Measurements from ENCODE around the gene UGT1A10.
"Not testable (repeated sequence)": the region's sequence is repeated elsewhere in the genome, so short reads cannot be mapped to it uniquely, and the experiment has no call there.

The UGT1A10 gene

DNA sequence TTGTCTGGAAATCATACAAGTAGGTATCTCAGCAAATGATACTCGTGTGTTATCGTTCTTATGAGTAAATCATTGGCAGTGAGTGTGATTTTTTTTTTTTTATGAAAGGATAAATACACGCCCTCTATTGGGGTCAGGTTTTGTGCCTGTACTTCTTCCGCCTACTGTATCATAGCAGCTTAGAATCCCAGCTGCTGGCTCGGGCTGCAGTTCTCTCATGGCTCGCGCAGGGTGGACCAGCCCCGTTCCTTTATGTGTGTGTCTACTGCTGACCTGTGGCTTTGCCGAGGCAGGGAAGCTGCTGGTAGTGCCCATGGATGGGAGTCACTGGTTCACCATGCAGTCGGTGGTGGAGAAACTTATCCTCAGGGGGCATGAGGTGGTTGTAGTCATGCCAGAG, at the start of gene UGT1A10:
Gene UGT1A10 (plus strand): TSS at position 143 of the 400 bp plus-strand sequence. CDS start 75 bp downstream, at position 218.
- DNase-seq (ENCODE audit: low read depth in 2 of 2, low spot score in 1 of 2): not testable (repeated sequence)

GRCh38 chr2:233588400-233588799, 47.8 kb upstream of the UGT1A10 start:
- DNase-seq (ENCODE audit: low read depth in 2 of 2, low spot score in 1 of 2): no peak

GRCh38 chr2:233592706-233593105, 43.5 kb upstream of the UGT1A10 start:
- not testable (repeated sequence) for DNase-seq (ENCODE audit: low read depth in 2 of 2, low spot score in 1 of 2)

- DNase-seq (ENCODE audit: low read depth in 2 of 2, low spot score in 1 of 2): no peak
Observed at GRCh38 chr2:233593201-233593600, 43.0 kb upstream of the UGT1A10 start.

- no peak for DNase-seq (ENCODE audit: low read depth in 2 of 2, low spot score in 1 of 2)
Observed at GRCh38 chr2:233597522-233597921, 38.7 kb upstream of the UGT1A10 start.

DNA sequence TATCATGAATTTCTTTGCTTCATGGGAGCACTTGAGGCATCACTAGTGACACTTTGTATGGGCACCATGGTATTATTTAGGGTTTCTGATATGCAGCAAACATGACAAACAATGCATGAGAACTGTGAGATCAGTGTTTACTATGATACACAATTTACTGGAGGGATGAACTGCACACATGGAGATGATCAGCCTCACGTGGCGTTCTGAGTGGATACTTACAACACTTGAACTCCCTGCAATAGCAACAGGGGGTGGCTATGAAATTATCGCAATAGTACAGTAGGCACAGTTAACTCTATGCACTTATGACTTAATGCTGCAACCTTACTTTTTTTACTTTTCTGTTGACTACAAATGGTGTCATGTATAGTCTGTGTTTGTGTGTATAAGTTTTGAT, 37.3 kb upstream of the UGT1A10 start:
- DNase-seq (ENCODE audit: low read depth in 2 of 2, low spot score in 1 of 2): no peak

DNA sequence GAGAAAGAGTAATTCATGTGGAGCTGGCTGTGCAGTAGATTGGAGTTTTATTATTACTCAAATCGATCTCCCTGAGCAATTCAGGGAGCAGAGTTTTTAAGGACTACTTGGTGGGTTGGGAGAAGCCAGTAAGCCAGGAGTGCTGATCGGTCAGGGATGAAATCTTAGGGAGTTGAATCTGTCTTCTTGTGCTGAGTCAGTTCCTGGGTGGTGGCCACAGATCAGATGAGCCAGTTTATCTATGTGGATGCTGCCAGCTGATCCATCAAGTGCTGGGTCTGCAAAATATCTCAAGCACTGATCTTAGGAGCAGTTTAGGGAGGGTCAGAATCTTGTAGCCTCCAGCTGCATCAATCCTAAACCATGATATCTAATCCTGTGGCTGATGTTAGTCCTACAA, 35.9 kb upstream of the UGT1A10 start:
- no peak for DNase-seq (ENCODE audit: low read depth in 2 of 2, low spot score in 1 of 2)

- DNase-seq (ENCODE audit: low read depth in 2 of 2, low spot score in 1 of 2): no peak
Observed at GRCh38 chr2:233602076-233602475, 34.2 kb upstream of the UGT1A10 start.

DNA sequence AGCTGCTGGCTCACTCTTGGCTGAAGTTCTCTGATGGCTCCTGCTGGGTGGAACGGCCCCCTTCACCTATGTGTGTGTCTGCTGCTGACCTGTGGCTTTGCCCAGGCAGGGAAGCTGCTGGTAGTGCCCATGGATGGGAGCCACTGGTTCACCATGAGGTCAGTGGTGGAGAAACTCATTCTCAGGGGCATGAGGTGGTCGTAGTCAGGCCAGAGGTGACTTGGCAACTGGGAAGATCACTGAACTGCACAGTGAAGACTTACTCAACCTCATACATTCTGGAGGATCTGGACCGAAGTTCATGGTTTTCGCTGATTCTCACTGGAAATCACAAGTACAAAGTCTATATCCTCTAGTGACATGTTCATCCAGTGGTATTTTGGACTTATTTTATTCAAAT, 32.7 kb upstream of the UGT1A10 start:
- no peak for DNase-seq (ENCODE audit: low read depth in 2 of 2, low spot score in 1 of 2)

DNA sequence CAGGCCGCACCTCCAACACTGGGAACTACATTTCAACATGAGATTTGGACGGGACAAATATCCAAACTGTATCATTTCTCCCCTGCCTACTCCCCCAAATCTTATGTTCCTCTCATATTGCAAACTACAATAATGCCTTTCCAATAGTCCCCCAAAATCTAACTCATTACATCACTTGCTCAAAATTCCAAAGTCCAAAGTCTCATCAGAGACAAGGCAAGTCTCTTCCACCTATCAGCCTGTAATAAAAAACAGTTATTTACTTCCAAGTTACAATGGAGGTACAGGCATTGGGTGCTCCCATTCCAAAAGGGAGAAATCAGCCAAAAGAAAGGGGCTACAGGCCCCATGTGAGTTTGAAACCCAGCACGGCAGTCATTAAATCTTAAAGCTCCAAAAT, 31.4 kb upstream of the UGT1A10 start:
- no peak for DNase-seq (ENCODE audit: low read depth in 2 of 2, low spot score in 1 of 2)

- no peak for DNase-seq (ENCODE audit: low read depth in 2 of 2, low spot score in 1 of 2)
Observed at GRCh38 chr2:233605680-233606079, 30.6 kb upstream of the UGT1A10 start.

- no peak for DNase-seq (ENCODE audit: low read depth in 2 of 2, low spot score in 1 of 2)
Observed at GRCh38 chr2:233611284-233611683, 25.0 kb upstream of the UGT1A10 start.

DNA sequence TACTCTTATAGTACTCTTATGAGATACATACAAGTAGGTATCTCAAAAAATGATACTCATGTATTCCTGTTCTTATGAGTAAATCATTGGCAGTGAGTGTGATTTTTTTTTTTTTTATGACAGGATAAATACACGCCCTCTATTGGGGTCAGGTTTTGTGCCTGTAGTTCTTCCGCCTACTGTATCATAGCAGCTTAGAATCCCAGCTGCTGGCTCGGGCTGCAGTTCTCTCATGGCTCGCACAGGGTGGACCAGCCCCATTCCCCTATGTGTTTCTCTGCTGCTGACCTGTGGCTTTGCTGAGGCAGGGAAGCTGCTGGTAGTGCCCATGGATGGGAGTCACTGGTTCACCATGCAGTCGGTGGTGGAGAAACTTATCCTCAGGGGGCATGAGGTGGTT, 18.8 kb upstream of the UGT1A10 start, which contains the start of gene UGT1A8:
Gene UGT1A8 (plus strand): TSS at position 158 of the 400 bp plus-strand sequence. CDS start 75 bp downstream, at position 233.
- DNase-seq (ENCODE audit: low read depth in 2 of 2, low spot score in 1 of 2): not testable (repeated sequence)

GRCh38 chr2:233620204-233620603, 16.0 kb upstream of the UGT1A10 start:
- no peak for DNase-seq (ENCODE audit: low read depth in 2 of 2, low spot score in 1 of 2)

- not testable (repeated sequence) for DNase-seq (ENCODE audit: low read depth in 2 of 2, low spot score in 1 of 2)
Observed at GRCh38 chr2:233621863-233622262, 14.4 kb upstream of the UGT1A10 start.

DNA sequence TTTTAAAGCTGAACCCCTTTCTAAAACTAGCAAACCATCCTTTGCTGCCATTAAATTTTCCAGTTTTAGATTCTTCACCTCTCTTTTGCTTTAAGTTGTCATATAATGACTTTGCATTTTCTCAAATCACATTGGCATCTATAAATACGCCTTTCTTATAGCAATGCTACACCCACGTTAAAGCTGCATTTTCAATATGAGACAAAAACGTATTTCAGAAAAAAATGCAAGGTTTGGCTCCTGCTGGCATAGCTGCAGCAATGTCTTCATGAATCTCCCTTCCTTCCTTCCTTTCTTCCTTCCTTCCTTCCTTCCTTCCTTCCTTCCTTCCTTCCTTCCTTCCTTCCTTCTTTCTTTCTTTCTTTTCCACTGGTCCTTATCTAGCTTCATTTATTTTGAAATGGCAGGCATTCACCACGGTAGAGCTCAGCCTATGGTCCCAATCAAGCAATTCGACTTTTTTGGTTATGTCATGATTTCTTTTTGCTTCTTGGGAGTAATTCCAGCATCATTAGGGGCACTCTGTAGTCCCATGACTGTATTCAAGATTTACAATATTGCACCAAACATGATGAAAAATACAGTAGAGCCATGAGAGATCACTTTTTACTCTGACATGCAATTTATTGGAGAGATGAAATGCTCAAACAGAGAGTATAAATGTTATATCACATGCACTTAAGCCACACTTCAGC, 8.8 kb upstream of the UGT1A10 start:
- no peak for DNase-seq (ENCODE audit: low read depth in 2 of 2, low spot score in 1 of 2)

- no peak for DNase-seq (ENCODE audit: low read depth in 2 of 2, low spot score in 1 of 2)
Observed at GRCh38 chr2:233638836-233639235, 2.6 kb downstream of the UGT1A10 start.

DNA sequence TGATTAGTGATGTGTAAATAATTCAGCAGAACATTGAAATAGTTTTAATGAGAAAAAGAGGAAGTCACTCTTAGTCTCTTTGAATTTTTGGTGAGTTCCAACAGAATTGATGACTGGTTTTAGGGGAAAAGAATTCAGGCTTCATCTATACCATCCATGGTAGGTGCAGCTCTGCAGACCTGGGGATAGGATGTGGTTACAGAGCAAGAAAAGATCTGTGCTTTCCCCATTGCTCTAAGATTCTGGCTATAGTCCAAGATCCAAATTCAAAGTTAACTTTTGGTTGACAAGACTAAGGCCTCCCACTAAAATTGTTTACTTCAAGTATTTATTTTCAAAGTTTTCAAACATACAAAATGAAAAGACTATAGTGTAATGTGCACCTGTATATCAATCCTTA, 3.6 kb downstream of the UGT1A10 start:
- DNase-seq (ENCODE audit: low read depth in 2 of 2, low spot score in 1 of 2): no peak

DNA sequence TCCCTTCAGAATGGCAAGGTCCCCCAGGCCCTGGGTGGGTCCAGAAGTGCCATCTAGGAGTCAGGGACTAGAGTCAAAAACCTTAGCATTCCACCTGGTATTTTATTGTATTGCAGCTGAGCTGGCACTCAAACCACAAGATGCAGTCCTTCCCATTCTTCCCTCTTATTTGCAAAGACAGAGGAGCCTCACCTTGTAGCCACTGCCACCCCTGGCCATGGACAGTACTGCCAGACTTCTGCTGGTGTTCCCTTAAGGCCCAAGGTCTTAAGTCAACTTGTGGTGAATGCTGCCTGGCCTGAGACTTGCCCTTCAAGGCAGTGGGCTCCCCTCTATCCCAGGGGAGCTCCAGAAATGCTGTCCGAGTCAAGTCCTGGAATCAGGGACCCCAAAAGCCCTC, 6.9 kb downstream of the UGT1A10 start:
- no peak for DNase-seq (ENCODE audit: low read depth in 2 of 2, low spot score in 1 of 2)

- not testable (repeated sequence) for DNase-seq (ENCODE audit: low read depth in 2 of 2, low spot score in 1 of 2)
Observed at GRCh38 chr2:233646033-233646432, 9.8 kb downstream of the UGT1A10 start.

GRCh38 chr2:233650981-233651380, 14.7 kb downstream of the UGT1A10 start:
- no peak for DNase-seq (ENCODE audit: low read depth in 2 of 2, low spot score in 1 of 2)

DNA sequence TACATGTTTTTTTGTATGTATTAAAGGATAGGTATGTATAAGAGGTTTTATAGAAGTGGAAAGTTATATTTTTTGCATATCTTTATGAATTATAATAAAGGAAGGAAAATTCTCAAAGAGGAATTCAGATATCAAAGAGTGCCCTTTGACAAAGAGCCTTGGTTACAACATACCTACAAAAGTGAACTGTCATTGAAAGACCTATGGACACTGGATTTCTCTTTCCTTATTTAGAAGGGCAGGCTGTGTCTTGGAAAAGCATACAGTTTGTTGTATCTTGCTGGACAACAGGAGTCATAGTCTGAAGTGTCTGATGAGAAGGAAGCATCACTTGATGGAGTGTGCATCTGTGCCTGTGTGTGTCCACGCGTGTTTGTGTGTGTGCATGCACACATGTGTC, 15.2 kb downstream of the UGT1A10 start:
- no peak for DNase-seq (ENCODE audit: low read depth in 2 of 2, low spot score in 1 of 2)

DNA sequence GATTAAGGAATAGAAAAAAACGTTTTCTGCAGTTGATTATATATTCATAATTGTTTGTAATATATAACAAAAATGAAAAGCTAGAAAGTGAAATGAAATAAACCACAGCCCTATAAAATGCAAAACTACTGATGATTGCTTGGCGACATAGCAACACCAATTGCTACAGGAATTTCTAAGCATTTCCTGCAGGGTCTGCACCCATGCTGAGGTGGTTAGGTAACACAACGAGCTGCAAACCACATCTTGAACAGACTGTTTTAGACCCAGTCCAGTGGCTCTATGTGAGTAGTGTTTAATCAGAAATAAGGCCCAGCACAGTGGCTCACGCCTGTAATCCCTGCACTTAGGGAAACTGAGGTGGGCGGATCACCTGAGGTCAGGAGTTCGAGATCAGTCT, 18.3 kb downstream of the UGT1A10 start:
- DNase-seq (ENCODE audit: low read depth in 2 of 2, low spot score in 1 of 2): no peak
